HG02623 (cell line): ENCODE data around the gene PDCD6IP.

Experiments used
- ATAC-seq: cut with Tn5 transposase; IDR thresholded peaks from one replicate; pipeline ENCODE4 v1.9.1; 2021; ENCODE audit warnings: moderate library complexity; ENCODE audit not compliant: unreplicated experiment

Gene PDCD6IP

GRCh38 chr3:33918126-33918756, 119.8 kb downstream of the PDCD6IP start:
- no peak for ATAC-seq
